EH (cell line): ENCODE results near the gene THYN1.
"Not testable (repeated sequence)": the region's sequence is repeated elsewhere in the genome, so short reads cannot be mapped to it uniquely, and the experiment has no call there.

Source experiments
- DNase-seq: peaks from one replicate; pipeline ENCODE4 v3.0.0-alpha.2; 2015; ENCODE audit warnings: low read depth

THYN1 gene

DNA sequence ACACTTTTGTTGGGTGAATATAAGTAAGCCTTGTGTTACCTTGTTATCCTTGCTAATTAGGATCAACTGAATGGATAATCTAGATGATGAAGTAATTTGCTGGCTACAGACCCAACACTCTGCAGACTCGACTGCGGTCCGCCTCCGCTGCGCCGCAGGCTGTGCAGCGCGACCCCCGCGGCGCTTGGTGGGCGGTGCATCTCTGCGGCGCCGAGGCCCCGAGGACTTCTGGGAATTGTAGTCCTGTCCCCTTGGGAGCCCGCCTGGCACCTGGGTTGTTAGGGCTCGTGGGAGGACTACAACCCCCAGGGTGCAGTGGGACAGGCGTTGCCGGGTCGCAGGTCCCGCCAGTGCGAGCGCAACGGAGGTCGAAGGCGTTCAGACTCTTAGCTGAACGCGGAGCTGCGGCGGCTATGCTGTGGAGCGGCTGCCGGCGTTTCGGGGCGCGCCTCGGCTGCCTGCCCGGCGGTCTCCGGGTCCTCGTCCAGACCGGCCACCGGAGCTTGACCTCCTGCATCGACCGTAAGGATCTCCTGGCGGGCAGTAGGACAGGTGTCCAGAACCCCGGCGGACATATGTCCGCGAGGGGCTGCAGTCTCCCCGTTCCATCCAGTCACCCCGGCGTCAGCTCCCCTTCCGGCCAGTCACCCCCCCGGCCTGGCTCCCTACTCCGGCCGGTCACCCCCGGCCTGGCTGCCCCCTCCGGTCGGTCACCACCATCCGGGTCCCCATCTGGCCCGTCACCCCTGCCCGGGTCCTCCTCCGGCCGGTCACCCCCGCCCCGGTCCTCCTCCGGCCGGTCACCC lies at the start of gene THYN1, which contains the start of gene ACAD8:
THYN1 (minus strand) TSS at position 165 of the 806 bp plus-strand sequence. CDS start 470 bp downstream, outside the sequence.
ACAD8 (plus strand) TSS at position 381 of the 806 bp plus-strand sequence; CDS start at position 414, 33 bp downstream.
- peak; percentile 97 for DNase-seq

GRCh38 chr11:134294664-134295063 lies 41.5 kb upstream of the THYN1 start:
- no peak for DNase-seq

GRCh38 chr11:134293119-134294113 lies 40.3 kb upstream of the THYN1 start:
- DNase-seq = no peak

- DNase-seq = no peak
These were observed 39.5 kb upstream of the THYN1 start for GRCh38 chr11:134292661-134293060.

DNA sequence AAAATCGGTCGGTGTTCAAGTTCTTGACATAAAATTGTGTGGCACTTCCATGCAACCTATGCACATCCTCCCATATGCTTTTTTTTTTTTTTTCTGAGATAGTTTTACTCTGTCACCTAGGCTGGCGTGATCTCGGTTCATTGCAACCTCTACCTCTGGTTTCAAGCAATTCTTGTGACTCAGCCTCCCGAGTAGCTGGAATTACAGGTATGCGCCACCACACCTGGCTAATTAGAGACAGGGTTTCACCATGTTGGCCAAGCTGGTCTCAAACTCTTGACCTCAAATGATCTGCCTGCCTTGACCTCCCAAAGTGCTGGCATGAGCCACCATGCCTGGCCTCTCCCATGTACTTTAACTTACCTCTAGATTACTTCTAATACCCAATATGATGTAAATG lies 38.0 kb upstream of the THYN1 start:
- no peak for DNase-seq

- no peak for DNase-seq
These were observed 37.5 kb upstream of the THYN1 start for GRCh38 chr11:134290646-134291045.

DNA sequence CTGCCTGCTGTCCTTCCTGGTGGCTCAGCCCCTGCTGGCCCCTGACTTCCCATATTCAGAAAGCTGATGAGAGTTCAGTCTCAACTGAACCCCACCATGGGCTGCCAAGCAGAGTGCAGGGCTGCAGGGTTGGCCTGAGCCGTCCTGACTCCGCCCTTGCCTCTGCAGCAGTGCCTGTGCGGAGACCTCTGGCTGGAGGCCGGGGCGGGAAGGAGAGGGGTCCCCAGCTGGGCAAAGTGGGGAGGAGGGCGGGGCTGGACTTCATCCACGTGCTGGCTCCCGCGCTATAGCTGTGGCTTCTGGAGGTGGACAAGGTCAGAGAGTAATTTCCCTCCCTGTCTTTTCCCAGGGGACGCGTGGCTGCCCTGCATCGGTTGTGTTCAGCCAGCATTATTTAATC lies 36.6 kb upstream of the THYN1 start:
- DNase-seq = no peak

GRCh38 chr11:134289167-134289566 lies 36.0 kb upstream of the THYN1 start:
- no peak for DNase-seq

GRCh38 chr11:134288486-134288885 lies 35.3 kb upstream of the THYN1 start:
- DNase-seq = no peak

DNA sequence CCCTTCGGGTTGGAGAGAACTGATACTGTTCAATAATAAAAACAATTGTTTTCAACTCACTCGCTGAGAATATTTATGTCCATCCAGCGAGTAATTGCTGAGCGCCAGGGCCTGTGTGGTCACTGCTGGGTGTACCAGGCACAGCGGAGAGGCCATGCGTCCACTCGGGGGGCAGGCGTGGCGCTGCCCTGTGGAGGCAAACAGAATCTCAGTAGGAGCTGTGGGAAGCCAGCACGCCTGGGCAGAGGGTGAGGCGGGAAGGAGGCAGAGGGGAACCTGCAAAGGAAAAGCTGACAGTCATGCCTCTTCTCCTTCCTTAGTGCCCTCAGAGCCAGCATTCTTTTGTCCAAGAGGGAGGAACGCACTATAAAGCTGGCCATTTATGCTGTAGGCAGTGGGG lies 34.4 kb upstream of the THYN1 start:
- no peak for DNase-seq

DNA sequence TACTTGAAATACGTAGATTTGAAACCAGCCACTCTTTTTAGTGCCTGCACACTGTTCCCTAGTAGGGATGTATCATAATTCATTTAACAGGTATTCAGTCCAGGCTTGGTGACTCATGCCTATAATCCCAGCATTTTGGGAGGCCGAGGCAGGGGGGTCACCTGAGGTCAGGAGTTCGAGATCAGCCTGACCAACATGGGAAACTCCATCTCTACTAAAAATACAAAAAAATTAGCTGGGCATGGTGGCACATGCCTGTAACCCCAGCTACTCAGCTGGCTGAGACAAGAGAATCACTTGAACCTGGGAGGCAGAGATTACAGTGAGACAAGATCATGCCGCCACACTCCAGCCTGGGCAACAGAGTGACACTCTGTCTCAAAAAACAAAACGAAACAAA lies 31.2 kb upstream of the THYN1 start:
- DNase-seq = not testable (repeated sequence)

DNA sequence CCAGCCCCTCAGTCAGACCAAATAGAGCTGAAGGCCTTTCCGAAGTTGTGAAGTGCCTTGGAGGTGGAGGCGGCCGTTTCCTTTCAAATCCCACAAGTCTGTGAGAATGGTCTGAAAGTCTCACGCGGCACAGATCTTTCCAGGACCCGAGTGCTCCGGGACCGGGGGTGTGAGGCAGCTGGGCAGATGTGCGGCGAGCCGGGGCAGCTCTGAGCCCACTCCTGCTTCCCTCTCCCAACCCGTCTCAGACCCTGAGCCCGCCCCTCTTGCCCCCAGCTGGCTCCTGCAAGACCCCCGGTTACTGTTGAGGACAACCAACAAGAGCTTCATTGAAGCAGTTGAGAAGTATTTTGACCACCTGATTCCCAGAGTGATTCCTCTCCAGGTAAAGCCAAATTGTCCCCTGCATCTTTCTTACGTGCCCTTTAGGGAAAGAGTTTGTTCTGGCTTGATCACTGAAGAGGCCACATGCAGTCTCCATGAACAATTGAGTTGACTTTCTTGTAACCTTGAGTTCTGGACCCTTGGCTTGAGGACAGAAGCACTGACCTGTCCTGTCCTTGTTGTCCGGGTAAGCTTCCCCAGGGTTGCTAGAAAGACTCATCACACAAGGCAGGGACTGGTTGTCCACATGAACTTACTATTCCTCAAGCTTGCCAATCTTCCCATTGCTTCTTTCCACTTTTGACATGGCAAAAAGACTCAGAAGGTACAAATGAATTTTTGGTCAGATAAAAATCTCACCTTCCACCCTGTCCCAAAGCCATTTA lies 30.5 kb upstream of the THYN1 start:
- no peak for DNase-seq

DNA sequence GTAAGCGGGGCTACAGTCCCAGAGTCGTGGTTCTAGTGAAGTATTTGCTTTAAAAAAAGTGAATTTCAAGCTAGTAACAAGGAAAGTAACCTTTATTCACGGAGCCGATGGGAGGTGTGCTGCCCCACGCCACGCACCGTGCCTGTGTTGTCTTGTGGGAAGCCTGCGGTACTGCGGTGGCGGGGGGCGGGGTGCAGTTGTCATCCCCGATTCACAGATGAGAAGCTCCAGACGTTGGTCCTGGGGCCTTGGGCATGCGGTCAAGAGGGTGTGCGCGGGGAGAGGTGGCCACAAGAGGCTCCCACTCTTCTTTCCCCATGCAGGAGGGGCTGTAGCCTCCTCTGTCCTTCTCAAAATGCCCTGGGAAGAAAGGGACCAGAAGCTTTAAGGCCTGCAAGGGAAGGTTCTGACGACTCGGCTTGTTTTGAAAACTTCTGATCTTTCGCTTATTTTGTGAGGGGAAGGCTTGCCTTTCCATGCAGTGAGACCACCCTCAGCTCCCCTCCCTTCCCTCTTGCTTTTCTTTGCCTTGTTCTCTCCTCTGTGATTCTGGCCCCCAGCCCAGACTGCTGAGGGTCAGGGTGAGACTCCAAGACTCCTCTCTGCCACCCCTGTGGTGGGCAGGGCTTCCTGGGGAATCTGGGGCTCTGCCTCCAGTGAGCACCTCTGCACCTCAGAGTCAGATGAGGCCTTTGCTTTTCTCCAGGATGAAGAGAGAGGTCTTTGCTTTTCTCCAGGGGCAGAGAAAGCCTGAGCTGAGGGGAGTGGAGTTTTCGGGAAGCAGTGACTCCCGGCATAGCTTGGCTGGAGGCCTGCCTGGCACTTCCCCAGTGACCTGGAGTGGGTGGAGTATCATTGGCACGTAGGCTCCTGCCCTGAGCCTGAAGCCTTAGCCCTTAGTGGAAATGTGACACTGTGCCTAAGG lies 29.2 kb upstream of the THYN1 start:
- no peak for DNase-seq

DNA sequence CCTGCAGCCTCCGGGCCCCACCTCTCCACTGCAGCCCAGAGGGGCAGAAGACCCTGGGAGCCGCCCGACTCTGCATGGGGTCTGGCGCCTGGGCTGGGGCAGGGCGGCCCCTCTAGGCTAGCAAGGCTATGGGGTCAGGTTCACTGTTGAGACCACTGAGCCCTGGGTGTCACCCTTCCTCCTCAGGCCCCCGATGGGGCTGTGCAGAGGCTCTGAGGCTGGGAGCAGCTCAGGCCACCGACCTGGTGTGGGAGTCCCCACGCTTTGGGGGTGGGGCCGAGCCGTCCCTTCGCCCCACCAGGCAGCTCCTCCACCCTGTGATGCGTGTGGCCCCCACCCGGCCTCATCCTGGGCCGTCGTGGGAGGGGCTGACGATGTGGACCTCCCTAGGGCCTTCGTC lies 28.5 kb upstream of the THYN1 start:
- not testable (repeated sequence) for DNase-seq

GRCh38 chr11:134278356-134278755 lies 25.2 kb upstream of the THYN1 start:
- DNase-seq = no peak

GRCh38 chr11:134277183-134278001 lies 24.2 kb upstream of the THYN1 start:
- DNase-seq = no peak

- DNase-seq = no peak
These were observed 23.4 kb upstream of the THYN1 start for GRCh38 chr11:134276396-134277182.

- DNase-seq = peak; percentile 26
These were observed 22.6 kb upstream of the THYN1 start, which contains the start of gene GLB1L3 for GRCh38 chr11:134275534-134276395. Gene GLB1L3 (plus strand): TSS chr11:134276379. CDS start chr11:134276741, 362 bp downstream.
